Calu3 (cell line): ENCODE data around the gene PTPRA. TPM values are rescaled to one million over a fixed set of nuclear protein-coding genes. Genes with fewer than 3 reads are reported as not detected.

Experiments
- BruUV-seq: library from RNA; stranded (reverse); fragments of 400-500 nt; replicated peaks from 2 replicates; lab custom pipeline; 2021; lab: Mats Ljungman, UMichigan
- CTCF ChIA-PET: fragments of 300-600 bp; sonication (Branson Sonifier 250); formaldehyde crosslinking; loops from one replicate; lab custom pipeline; 2022; ENCODE audit warnings: antibody characterized with exemption; lab: Charles Lee
- DNase-seq: peaks from one replicate; pipeline ENCODE4 v3.0.0; 2022
- H3K27ac Mint-ChIP-seq: one replicate; pipeline ENCODE4 v1.8.0; 2022; ENCODE audit warnings: mixed read lengths; ENCODE audit not compliant: unreplicated experiment
- H3K27me3 Mint-ChIP-seq: one replicate; pipeline ENCODE4 v1.8.0; 2022; ENCODE audit warnings: mixed read lengths; ENCODE audit not compliant: unreplicated experiment
- H3K36me3 Mint-ChIP-seq: one replicate; pipeline ENCODE4 v1.8.0; 2022; ENCODE audit warnings: mild to moderate bottlenecking, moderate library complexity, mixed read lengths; ENCODE audit not compliant: insufficient read depth, unreplicated experiment
- H3K4me1 Mint-ChIP-seq: one replicate; pipeline ENCODE4 v1.8.0; 2022; ENCODE audit warnings: mild to moderate bottlenecking, low read depth, mixed read lengths; ENCODE audit not compliant: unreplicated experiment
- H3K4me3 Mint-ChIP-seq: one replicate; pipeline ENCODE4 v1.8.0; 2022; ENCODE audit warnings: mild to moderate bottlenecking, low read depth, moderate library complexity, mixed read lengths; ENCODE audit not compliant: unreplicated experiment
- H3K9me3 Mint-ChIP-seq: one replicate; pipeline ENCODE4 v1.8.0; 2022; ENCODE audit warnings: low read depth, mixed read lengths; ENCODE audit not compliant: unreplicated experiment
- intact Hi-C: fragments of 100-400 bp; cut with micrococcal nuclease; formaldehyde crosslinking; loops from one replicate; pipeline ENCODE4 v1.10.0; 2022; ENCODE audit not compliant: unreplicated experiment
- total RNA-seq: library from RNA; stranded (reverse); gene quantifications from 2 replicates; pipeline ENCODE4 v1.2.3, GENCODE V29; 2022
- TF ChIP-seq, protein P1 (sequence below): fragments of 200-600 bp; IDR thresholded peaks from one replicate; pipeline ENCODE4 v1.8.0; 2022; ENCODE audit warnings: antibody characterized with exemption; ENCODE audit not compliant: unreplicated experiment

Gene PTPRA
- total RNA-seq, 1 experiment from 2014 or later, result 30.2 TPM

DNA sequence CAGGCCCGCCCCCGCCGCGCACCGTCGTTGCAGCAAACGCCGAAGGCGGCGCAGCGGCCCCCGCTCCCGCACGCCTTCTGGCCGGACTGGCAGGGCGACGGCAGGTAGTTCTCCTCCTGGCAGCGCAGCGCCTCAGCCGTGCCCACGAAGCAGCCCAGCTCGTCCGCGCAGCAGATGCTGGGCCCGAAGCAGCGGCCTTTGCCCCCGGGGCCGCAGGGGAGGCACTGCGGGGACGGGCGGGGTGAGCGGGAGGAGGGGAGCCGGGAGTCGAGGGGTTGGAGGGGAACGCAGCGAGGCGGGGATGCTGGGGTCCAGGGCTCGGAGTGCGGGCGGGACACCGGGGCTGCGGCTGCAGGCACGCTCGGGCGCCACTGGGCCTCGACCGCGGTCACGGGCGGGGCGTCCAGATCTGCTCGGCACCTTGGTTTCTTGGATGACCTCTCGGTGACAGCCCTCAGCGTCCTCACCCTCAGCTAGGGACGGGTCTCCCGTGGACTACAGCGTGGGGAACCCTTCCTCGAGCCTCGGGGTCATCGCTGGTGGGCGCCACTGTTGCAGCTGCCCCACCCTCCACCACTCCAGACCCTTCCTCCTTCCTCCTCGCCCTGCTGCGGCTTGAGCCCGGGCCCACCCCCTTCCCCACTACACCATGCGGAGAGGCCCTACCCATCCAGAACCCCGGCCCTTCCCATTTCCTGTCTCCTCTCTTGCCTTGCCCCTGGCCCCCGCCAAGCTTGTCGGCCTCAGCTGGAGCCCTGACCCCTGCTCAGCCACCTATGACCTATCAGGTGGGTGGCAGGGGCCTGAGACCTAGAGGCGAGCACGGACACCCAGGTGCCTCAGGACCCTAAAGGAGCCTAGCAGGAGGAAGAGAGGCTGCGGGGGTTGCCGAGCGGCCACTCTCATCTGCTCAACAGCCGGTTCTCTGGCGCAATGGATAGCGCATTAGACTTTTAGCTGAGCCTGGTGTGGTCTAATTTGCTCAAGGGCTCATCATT, 210.0 kb downstream of the PTPRA start:
- H3K27me3 Mint-ChIP-seq, result peaks cover 51% of the 10 kb centered on the region
- no peak overlapping the region for H3K27ac Mint-ChIP-seq
- no TSS peak for BruUV-seq
- TF ChIP-seq, protein P1, sequence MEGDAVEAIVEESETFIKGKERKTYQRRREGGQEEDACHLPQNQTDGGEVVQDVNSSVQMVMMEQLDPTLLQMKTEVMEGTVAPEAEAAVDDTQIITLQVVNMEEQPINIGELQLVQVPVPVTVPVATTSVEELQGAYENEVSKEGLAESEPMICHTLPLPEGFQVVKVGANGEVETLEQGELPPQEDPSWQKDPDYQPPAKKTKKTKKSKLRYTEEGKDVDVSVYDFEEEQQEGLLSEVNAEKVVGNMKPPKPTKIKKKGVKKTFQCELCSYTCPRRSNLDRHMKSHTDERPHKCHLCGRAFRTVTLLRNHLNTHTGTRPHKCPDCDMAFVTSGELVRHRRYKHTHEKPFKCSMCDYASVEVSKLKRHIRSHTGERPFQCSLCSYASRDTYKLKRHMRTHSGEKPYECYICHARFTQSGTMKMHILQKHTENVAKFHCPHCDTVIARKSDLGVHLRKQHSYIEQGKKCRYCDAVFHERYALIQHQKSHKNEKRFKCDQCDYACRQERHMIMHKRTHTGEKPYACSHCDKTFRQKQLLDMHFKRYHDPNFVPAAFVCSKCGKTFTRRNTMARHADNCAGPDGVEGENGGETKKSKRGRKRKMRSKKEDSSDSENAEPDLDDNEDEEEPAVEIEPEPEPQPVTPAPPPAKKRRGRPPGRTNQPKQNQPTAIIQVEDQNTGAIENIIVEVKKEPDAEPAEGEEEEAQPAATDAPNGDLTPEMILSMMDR, result no peak
- DNase-seq, result no peak
- H3K9me3 Mint-ChIP-seq, result no peaks in the 10 kb centered on the region
- CTCF ChIA-PET, result interaction anchor here (0.7 kb wide), 1 partner anchor 504 kb away, joined by 3 read pairs; no protein-coding TSS in a partner anchor
- H3K4me1 Mint-ChIP-seq, result no peaks in the 10 kb centered on the region
- no peak overlapping the region for H3K4me3 Mint-ChIP-seq
- intact Hi-C loops, result no loop called here
- H3K36me3 Mint-ChIP-seq, result no peaks in the 10 kb centered on the region

DNA sequence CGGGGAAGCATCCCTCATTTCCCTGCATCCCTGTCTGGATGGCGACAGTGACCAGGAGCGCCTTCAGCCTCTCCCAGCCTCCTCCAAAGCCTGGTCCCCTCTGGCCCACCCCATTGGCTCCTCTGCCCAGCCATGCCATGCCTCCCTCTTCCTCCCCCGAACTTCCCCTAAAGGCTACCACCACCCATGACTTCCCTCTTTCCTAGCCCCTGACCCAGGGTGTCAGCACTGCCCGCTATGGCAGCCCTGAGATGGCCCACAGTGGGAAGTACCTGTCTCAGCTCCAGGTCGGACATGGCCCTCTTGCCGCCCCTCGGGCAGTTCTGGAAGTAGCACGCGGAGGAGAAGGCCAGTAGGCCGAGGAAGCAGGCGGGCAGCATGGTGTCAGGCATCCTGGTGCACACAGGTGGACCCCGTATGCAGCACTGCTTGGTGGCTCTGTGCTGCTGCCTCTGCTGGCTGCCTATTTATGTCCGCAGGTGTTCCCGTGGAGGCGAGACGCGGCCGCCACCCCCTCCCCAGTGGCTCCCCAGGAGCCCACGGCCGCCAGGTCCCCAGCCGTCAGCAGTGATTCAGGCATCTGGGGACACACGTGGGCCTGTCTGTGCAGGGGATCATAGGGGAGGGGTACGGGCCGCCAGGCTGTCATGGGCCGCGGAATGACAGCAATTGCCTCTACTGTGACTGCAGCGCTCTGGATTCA, 211.2 kb downstream of the PTPRA start, which contains the start of gene AVP:
Gene AVP, minus strand, starts transcription at position 442 of the 703 bp plus-strand sequence. Its CDS starts 50 bp downstream, at position 392.
- intact Hi-C loops, result no loop called here
- Mint-ChIP-seq H3K4me3 (no peak within 1 kb of the TSS), H3K27ac (no peak within 1 kb of the TSS), H3K36me3 (no peaks in the 10 kb centered on the region), H3K27me3 (peaks cover 59% of the 10 kb centered on the region), H3K9me3 (no peaks in the 10 kb centered on the region), H3K4me1 (no peaks in the 10 kb centered on the region)
- no peak for DNase-seq
- CTCF ChIA-PET, result no interaction called here
- TF ChIP-seq, protein P1, result no peak
- no TSS peak for BruUV-seq

DNA sequence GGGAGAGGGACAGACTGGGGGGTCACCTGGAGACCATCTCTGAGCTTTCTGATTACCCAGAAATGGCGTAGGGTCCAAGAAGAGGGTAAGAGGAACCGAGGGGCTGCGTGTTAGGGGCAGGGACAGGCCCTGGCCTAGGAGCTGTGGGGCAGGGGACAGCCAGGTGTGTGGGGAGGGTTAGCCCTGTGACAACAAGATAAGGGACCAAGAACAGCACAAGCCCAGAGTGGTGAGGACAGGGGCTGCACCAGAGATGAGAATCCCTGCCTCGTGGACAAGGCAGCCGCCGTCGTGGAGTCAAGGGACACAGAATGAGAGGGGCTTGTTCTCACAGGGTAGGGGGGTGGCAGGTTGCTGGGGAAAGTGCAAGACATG, 211.7 kb downstream of the PTPRA start:
- Mint-ChIP-seq H3K9me3 (no peaks in the 10 kb centered on the region), H3K4me3 (no peak overlapping the region), H3K27ac (no peak overlapping the region), H3K27me3 (peaks cover 63% of the 10 kb centered on the region), H3K36me3 (no peaks in the 10 kb centered on the region), H3K4me1 (no peaks in the 10 kb centered on the region)
- CTCF ChIA-PET, result interaction anchor here (0.5 kb wide), 1 partner anchor 907 kb away, joined by 3 read pairs; no protein-coding TSS in a partner anchor
- intact Hi-C loops, result no loop called here
- no TSS peak for BruUV-seq
- no peak for DNase-seq
- TF ChIP-seq, protein P1, result no peak

DNA sequence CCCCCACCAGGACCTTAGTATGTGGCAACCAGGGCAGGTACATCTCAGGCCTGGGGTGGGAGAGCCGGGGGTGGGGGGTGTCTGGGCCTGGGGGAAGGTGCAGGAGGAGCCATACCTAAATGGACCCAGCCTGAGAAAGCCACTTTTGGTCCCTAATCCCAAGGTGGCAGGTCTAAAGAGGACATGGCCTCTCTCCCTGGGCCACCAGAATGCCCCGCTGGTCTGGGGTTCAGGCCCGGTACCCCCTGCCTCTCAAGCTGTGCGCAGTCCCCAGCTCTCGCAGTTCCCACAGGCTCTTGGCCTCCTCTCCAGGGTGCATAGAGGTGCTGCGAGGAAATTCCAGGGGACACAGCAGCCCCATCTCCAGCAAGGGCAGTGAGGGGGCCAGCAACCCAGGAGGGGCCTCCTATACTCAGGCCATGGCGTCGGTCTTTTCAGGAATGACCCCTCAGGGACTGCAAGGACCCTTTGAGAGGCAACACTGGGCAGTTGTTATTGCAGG, 212.3 kb downstream of the PTPRA start:
- Mint-ChIP-seq H3K27me3 (peaks cover 63% of the 10 kb centered on the region), H3K36me3 (no peaks in the 10 kb centered on the region), H3K4me3 (no peak overlapping the region), H3K4me1 (no peaks in the 10 kb centered on the region), H3K27ac (no peak overlapping the region), H3K9me3 (no peaks in the 10 kb centered on the region)
- BruUV-seq, result no TSS peak
- DNase-seq, result no peak
- CTCF ChIA-PET, result interaction anchor here (0.5 kb wide), 1 partner anchor 907 kb away, joined by 3 read pairs; no protein-coding TSS in a partner anchor
- intact Hi-C loops, result no loop called here
- TF ChIP-seq, protein P1, result no peak
